Gastrocnemius medialis (tissue), 4 donors: ENCODE data around the gene FLII. TPM values are rescaled to one million over a fixed set of nuclear protein-coding genes. Genes with fewer than 3 reads are reported as not detected.

ENCODE experiments used
- ATAC-seq, 2 donors: fragments of 150-250 bp; one replicate each; pipeline ENCODE4 v1.9.1; 2016
- DNase-seq, 2 donors: peaks; one replicate each; pipeline ENCODE4 v3.0.0-alpha.2; 2019
- H3K27ac ChIP-seq, 4 donors: fragments of 200-600 bp; sonication (generic); 1 replicate in 1 of 4; 2 replicates in 3 of 4; pipeline ENCODE4 v1.5.1; 2016 to 2018; ENCODE audit warnings: mild to moderate bottlenecking in 2 of 4, moderate library complexity in 1 of 4
- H3K27me3 ChIP-seq, 3 donors: fragments of 200-600 bp; sonication (generic) in 2 of 3; 1 replicate in 1 of 3; 2 replicates in 2 of 3; pipeline versions ENCODE4 v1.5.1 to v1.6.0; 2016 to 2019; ENCODE audit warnings: mild to moderate bottlenecking in 1 of 3, moderate library complexity in 1 of 3
- H3K36me3 ChIP-seq, 2 donors: fragments of 200-600 bp; sonication (generic) in 1 of 2; one replicate each; pipeline ENCODE4 v1.5.1; 2017 to 2018
- H3K4me1 ChIP-seq, 2 donors: fragments of 200-600 bp; sonication (generic) in 1 of 2; one replicate each; pipeline ENCODE4 v1.5.1; 2016 to 2017; ENCODE audit warnings: mild to moderate bottlenecking in 2 of 2
- H3K4me3 ChIP-seq, 4 donors: fragments of 200-600 bp; sonication (generic) in 3 of 4; 1 replicate in 1 of 4; 2 replicates in 3 of 4; pipeline ENCODE4 v1.5.1; 2016 to 2019; ENCODE audit warnings: mild to moderate bottlenecking in 2 of 4
- H3K9me3 ChIP-seq, 3 donors: fragments of 200-600 bp; sonication (generic) in 2 of 3; 1 replicate in 1 of 3; 2 replicates in 2 of 3; pipeline ENCODE4 v1.5.1; 2016 to 2019
- POLR2A ChIP-seq, 2 donors: fragments of 450-650 bp; IDR thresholded peaks; one replicate each; pipeline ENCODE4 v1.6.1; 2017; ENCODE audit warnings: antibody characterized with exemption in 2 of 2, mild to moderate bottlenecking in 2 of 2, moderate library complexity in 2 of 2
- in situ Hi-C, 4 donors: fragments of 200-750 bp; cut with MboI; loops; one replicate each; pipeline versions ENCODE4 v1.15.0 to v1.8.0; 2017; ENCODE audit warnings: low sequenced_read_pairs in 4 of 4
- intact Hi-C: fragments of 100-400 bp; cut with DNase I; formaldehyde crosslinking; loops from one replicate; pipeline ENCODE4 v1.15.1; 2023; ENCODE audit warnings: low total_unique reads
- total RNA-seq, 4 donors: library from RNA; depleted of rRNA; stranded (reverse); fragments of >200 nt; gene quantifications; one replicate each; pipeline versions ENCODE4 v1.1.0 to v1.2.3, GENCODE V29; 2016
- TF ChIP-seq, protein P1 (sequence below), 5 experiments: fragments of 450-650 bp in 3 of 5; fragments of 200-600 bp in 2 of 5; sonication (generic) in 2 of 5; IDR thresholded peaks in 4 of 5; conservative IDR thresholded peaks in 1 of 5; 1 replicate in 4 of 5; 2 replicates in 1 of 5; pipeline ENCODE4 v1.5.1; 2016 to 2019; ENCODE audit warnings: antibody characterized with exemption in 5 of 5, mild to moderate bottlenecking in 3 of 5, moderate library complexity in 3 of 5

FLII gene
- total RNA-seq, 4 donors from 2014 or later: 600 to 752 (median 681) TPM

DNA sequence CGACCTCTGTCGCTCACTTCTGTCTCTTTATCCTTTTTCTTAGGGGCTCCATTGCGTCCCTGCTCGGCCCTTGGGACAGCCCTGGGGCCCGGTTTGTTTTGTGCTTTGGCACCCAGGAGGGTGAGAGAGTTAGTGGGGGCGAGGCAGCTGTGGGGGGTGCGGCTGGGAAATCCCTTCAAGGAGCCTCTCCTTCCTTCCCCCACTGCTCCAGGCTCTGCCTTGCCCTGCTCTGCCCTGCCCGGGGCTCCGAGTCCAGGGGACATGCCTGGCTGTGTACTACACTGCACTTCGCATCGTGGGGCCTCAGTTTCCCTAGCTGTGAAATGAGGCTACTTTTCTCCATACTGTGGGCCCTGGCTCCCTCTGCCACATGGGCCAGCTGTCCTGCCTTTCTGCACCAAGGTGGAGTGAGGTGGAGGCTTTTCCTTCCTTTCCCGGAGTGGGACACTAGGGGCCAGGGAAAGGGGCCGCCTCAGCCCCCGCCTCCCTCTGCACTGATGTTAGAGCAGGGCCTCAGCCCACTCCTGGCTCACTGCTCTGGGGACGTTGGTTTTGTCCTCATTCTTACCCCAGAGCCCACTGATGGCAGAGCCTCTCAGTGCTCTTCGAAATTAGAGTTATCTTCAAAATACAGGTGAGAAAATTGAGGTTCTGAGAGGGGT is 32.1 kb downstream of the FLII start:
- peak overlapping the region; percentile 32 to 65 (median 62) for H3K27ac ChIP-seq
- no peaks in the 10 kb centered on the region for H3K27me3 ChIP-seq
- H3K4me3 ChIP-seq: peak overlapping the region; percentile 48 to 78 (median 62)
- DNase-seq (no peak), ATAC-seq (no peak)
- in situ Hi-C loops: loop anchor here in 1 of 4 donors (10.0 kb wide), 1 partner anchor 88 kb away; the partner anchor contains the start of genes SMCR8 and TOP3A
- TF ChIP-seq, protein P1, sequence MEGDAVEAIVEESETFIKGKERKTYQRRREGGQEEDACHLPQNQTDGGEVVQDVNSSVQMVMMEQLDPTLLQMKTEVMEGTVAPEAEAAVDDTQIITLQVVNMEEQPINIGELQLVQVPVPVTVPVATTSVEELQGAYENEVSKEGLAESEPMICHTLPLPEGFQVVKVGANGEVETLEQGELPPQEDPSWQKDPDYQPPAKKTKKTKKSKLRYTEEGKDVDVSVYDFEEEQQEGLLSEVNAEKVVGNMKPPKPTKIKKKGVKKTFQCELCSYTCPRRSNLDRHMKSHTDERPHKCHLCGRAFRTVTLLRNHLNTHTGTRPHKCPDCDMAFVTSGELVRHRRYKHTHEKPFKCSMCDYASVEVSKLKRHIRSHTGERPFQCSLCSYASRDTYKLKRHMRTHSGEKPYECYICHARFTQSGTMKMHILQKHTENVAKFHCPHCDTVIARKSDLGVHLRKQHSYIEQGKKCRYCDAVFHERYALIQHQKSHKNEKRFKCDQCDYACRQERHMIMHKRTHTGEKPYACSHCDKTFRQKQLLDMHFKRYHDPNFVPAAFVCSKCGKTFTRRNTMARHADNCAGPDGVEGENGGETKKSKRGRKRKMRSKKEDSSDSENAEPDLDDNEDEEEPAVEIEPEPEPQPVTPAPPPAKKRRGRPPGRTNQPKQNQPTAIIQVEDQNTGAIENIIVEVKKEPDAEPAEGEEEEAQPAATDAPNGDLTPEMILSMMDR (IDR thresholded peaks at IDR 0.05 in 4 of 5, conservative IDR thresholded peaks at IDR 0.05 in 1 of 5): no peak
- TF ChIP-seq POLR2A (IDR thresholded peaks at IDR 0.05): no peak
- H3K4me1 ChIP-seq: peaks cover 16 to 17% of the 10 kb centered on the region in 2 donors
- intact Hi-C loops: no loop called here
- no peaks in the 10 kb centered on the region for H3K36me3 ChIP-seq
- no peaks in the 10 kb centered on the region for H3K9me3 ChIP-seq

DNA sequence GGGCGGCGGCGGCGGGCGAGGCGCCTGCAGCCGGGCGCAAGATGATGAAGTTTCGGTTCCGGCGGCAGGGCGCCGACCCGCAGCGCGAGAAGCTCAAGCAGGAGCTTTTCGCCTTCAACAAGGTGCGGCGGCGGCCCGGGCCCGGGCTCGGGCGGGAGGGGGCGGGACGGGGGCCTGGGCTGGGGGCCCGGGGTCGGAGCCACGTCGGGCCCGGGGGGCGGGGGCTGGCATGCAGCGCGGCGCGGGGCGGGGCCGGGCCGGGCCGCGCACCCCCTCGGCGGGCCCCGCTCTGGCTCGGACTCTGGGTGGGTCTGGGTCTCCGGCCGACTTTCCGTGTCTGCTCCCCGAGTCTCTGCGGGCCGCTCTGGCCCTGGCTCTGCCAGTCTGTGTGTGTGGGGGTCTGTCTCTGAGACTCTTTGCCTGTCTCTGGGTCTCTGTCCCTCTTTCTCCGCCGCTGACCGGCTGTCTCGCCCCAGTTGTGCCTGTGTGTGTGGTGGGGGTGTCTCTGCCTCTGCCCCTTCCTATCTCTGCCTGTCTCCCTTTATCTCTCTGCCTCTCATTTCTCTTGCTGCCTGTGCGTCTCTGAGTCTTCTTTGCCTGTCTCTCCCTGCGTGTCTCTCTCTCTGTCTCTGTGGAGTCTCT is 32.8 kb downstream of the FLII start:
- Histone ChIP-seq H3K9me3 (no peaks in the 10 kb centered on the region), H3K27ac (peak overlapping the region; percentile 32 to 65 (median 62)), H3K4me1 (peaks cover 16 to 17% of the 10 kb centered on the region in 2 donors), H3K36me3 (no peaks in the 10 kb centered on the region), H3K4me3 (peak overlapping the region; percentile 48 to 78 (median 62)), H3K27me3 (no peaks in the 10 kb centered on the region)
- intact Hi-C loops: loop anchor here (1.0 to 2.0 kb wide), 3 partner anchors 35 to 90 kb away; partner anchors contain the start of genes ALKBH5, MIEF2 and SMCR8
- DNase-seq: no peak
- peak; percentile 21 to 27 for ATAC-seq
- TF ChIP-seq, protein P1 (IDR thresholded peaks at IDR 0.05 in 4 of 5, conservative IDR thresholded peaks at IDR 0.05 in 1 of 5): no peak
- no peak for TF ChIP-seq POLR2A (IDR thresholded peaks at IDR 0.05)
- in situ Hi-C loops: loop anchor here in 1 of 4 donors (10.0 kb wide), 1 partner anchor 89 kb away; the partner anchor contains the start of genes SMCR8 and TOP3A

GRCh38 chr17:18225121-18225641 is 33.4 kb downstream of the FLII start, which contains the start of gene LLGL1:
TSS of gene LLGL1 (plus strand) at chr17:18225635. CDS start at chr17:18225683, 48 bp downstream.
- in situ Hi-C loops (loop anchor here in 1 of 4 donors (10.0 kb wide), 1 partner anchor 90 kb away; the partner anchor contains the start of genes SMCR8 and TOP3A), intact Hi-C loops (loop anchor here (1.0 to 2.0 kb wide), 3 partner anchors 36 to 90 kb away; partner anchors contain the start of genes ALKBH5, MIEF2 and SMCR8)
- TF ChIP-seq, protein P1 (IDR thresholded peaks at IDR 0.05 in 4 of 5, conservative IDR thresholded peaks at IDR 0.05 in 1 of 5): no peak
- TF ChIP-seq POLR2A (IDR thresholded peaks at IDR 0.05): no peak
- H3K4me1 ChIP-seq: peaks cover 16 to 17% of the 10 kb centered on the region in 2 donors
- peak; percentile 91 for ATAC-seq
- peak within 1 kb of the TSS; percentile 65 to 72 (median 71) for H3K27ac ChIP-seq
- DNase-seq: peak; percentile 93 to 95
- no peaks in the 10 kb centered on the region for H3K36me3 ChIP-seq
- no peaks in the 10 kb centered on the region for H3K9me3 ChIP-seq
- peak within 1 kb of the TSS; percentile 50 to 78 (median 62) for H3K4me3 ChIP-seq
- H3K27me3 ChIP-seq: no peaks in the 10 kb centered on the region

GRCh38 chr17:18224387-18225120 is 34.0 kb downstream of the FLII start:
- no peaks in the 10 kb centered on the region for H3K36me3 ChIP-seq
- intact Hi-C loops (loop anchor here (1.0 to 2.0 kb wide), 3 partner anchors 36 to 91 kb away; partner anchors contain the start of genes ALKBH5, MIEF2 and SMCR8), in situ Hi-C loops (loop anchor here in 2 of 4 donors (5.0 to 10.0 kb wide), 2 partner anchors 88 to 90 kb away; partner anchors contain the start of genes TOP3A (in 2 of the 2) and SMCR8 (in 1 of the 2))
- peak overlapping the region; percentile 65 to 72 (median 71) for H3K27ac ChIP-seq
- H3K4me3 ChIP-seq: peak overlapping the region; percentile 50 to 67 (median 59)
- TF ChIP-seq, protein P1 (IDR thresholded peaks at IDR 0.05 in 4 of 5, conservative IDR thresholded peaks at IDR 0.05 in 1 of 5): no peak
- TF ChIP-seq POLR2A (IDR thresholded peaks at IDR 0.05): no peak
- ATAC-seq (peak; percentile 5 to 10), DNase-seq (no peak)
- H3K27me3 ChIP-seq: no peaks in the 10 kb centered on the region
- peaks cover 16 to 17% of the 10 kb centered on the region in 2 donors for H3K4me1 ChIP-seq
- H3K9me3 ChIP-seq: no peaks in the 10 kb centered on the region
